PC-9 (cell line): Measurements from ENCODE around the gene RAB4B. TPM values are rescaled to one million over a fixed set of nuclear protein-coding genes. Genes with fewer than 3 reads are reported as not detected.

Experiments used
- BruUV-seq: library from RNA; stranded (reverse); fragments of 400-500 nt; replicated peaks from 2 replicates; lab custom pipeline; 2021; lab: Mats Ljungman, UMichigan
- CTCF ChIA-PET: fragments of 300-600 bp; sonication (Branson Sonifier 250); formaldehyde crosslinking; loops from one replicate; lab custom pipeline; 2022; ENCODE audit warnings: antibody characterized with exemption; lab: Charles Lee
- POLR2A ChIA-PET: fragments of 300-600 bp; sonication (Branson Sonifier 250); formaldehyde crosslinking; loops from one replicate; lab custom pipeline; 2022; ENCODE audit warnings: antibody characterized with exemption; ENCODE audit not compliant: unreplicated experiment; lab: Charles Lee
- DNase-seq, 2 experiments: peaks; one replicate each; pipeline versions ENCODE4 v3.0.0 to v3.0.0-alpha.2; 2015 to 2022; ENCODE audit warnings: mixed read lengths in 1 of 2
- H2AFZ ChIP-seq: fragments of 200-600 bp; sonication (generic); 2 replicates; pipeline ENCODE4 v1.8.1; 2017; ENCODE audit warnings: antibody characterized with exemption
- H3F3A ChIP-seq: fragments of 200-600 bp; sonication (generic); 2 replicates; pipeline ENCODE4 v1.8.1; 2017; ENCODE audit warnings: antibody characterized with exemption, mild to moderate bottlenecking, low read depth; ENCODE audit not compliant: insufficient read depth
- H3K27ac ChIP-seq: fragments of 200-600 bp; sonication (generic); 2 replicates; pipeline ENCODE4 v1.6.1; 2016; ENCODE audit warnings: mixed run types
- H3K27me3 ChIP-seq: fragments of 200-600 bp; sonication (generic); 2 replicates; pipeline ENCODE4 v1.6.1; 2016; ENCODE audit warnings: low read depth, mixed run types; ENCODE audit not compliant: insufficient read depth
- H3K36me3 ChIP-seq: fragments of 200-600 bp; sonication (generic); 2 replicates; pipeline ENCODE4 v1.6.1; 2016; ENCODE audit warnings: low read depth, mixed run types
- H3K4me1 ChIP-seq: fragments of 200-600 bp; sonication (generic); replicated peaks from 2 replicates; pipeline ENCODE4 v1.6.1; 2016; ENCODE audit warnings: mixed run types; ENCODE audit not compliant: insufficient read depth
- H3K4me2 ChIP-seq: fragments of 200-600 bp; sonication (generic); 2 replicates; pipeline ENCODE4 v1.6.1; 2017; ENCODE audit warnings: mixed run types
- H3K4me3 ChIP-seq: fragments of 200-600 bp; sonication (generic); 2 replicates; pipeline ENCODE4 v1.6.1; 2016; ENCODE audit warnings: mixed run types
- H3K79me2 ChIP-seq: fragments of 200-600 bp; sonication (generic); 2 replicates; pipeline ENCODE4 v1.6.1; 2017; ENCODE audit warnings: low read depth, mixed run types
- H3K9me2 ChIP-seq: fragments of 200-600 bp; sonication (generic); 2 replicates; pipeline ENCODE4 v1.8.1; 2017; ENCODE audit warnings: mild to moderate bottlenecking; ENCODE audit not compliant: insufficient read depth
- H3K9me3 ChIP-seq: fragments of 200-600 bp; sonication (generic); 2 replicates; pipeline ENCODE4 v1.8.1; 2016; ENCODE audit warnings: low read depth; ENCODE audit not compliant: insufficient read depth
- H4K20me1 ChIP-seq: fragments of 200-600 bp; sonication (generic); 2 replicates; pipeline ENCODE4 v1.8.1; 2017; ENCODE audit not compliant: insufficient read depth
- CTCF ChIP-seq: fragments of 200-600 bp; sonication (generic); conservative IDR thresholded peaks from 2 replicates; pipeline ENCODE4 v1.6.1; 2017; ENCODE audit warnings: mixed run types, antibody characterized with exemption, mild to moderate bottlenecking, moderate library complexity
- EZH2 ChIP-seq: fragments of 200-600 bp; sonication (generic); IDR thresholded peaks from 2 replicates; pipeline ENCODE4 v1.8.0; 2017; ENCODE audit warnings: antibody characterized with exemption, low read depth
- intact Hi-C: fragments of 100-400 bp; cut with micrococcal nuclease; formaldehyde crosslinking; loops from one replicate; pipeline ENCODE4 v1.10.0; 2022; ENCODE audit not compliant: unreplicated experiment
- total RNA-seq: library from RNA; stranded (reverse); gene quantifications from 2 replicates; pipeline ENCODE4 v1.2.3, GENCODE V29; 2021

Gene RAB4B
- total RNA-seq, 1 experiment from 2014 or later = 22.2 TPM

- no peak for DNase-seq
- no peaks in the 10 kb centered on the region; the same call in 1 of the 2 replicates for H4K20me1 ChIP-seq
- peaks cover 31% of the 10 kb centered on the region for H3F3A ChIP-seq
- intact Hi-C loops = no loop called here
- H3K9me3 ChIP-seq = no peaks in the 10 kb centered on the region
- H3K79me2 ChIP-seq = no peaks in the 10 kb centered on the region
- no peak overlapping the region for H2AFZ ChIP-seq
- no TSS peak for BruUV-seq
- peaks cover 9% of the 10 kb centered on the region; the same call in 1 of the 2 replicates for H3K36me3 ChIP-seq
- H3K4me2 ChIP-seq = no peak overlapping the region
- no peaks in the 10 kb centered on the region for H3K27me3 ChIP-seq
- CTCF ChIA-PET = no interaction called here
- no peak for TF ChIP-seq CTCF
- TF ChIP-seq EZH2 = no peak
- H3K4me3 ChIP-seq = no peak overlapping the region
- POLR2A ChIA-PET = no interaction called here
- H3K27ac ChIP-seq = no peak overlapping the region
- peaks cover 15% of the 10 kb centered on the region for H3K4me1 ChIP-seq
- H3K9me2 ChIP-seq = no peaks in the 10 kb centered on the region
Observed at GRCh38 chr19:40739030-40739839, 38.8 kb upstream of the RAB4B start.

DNA sequence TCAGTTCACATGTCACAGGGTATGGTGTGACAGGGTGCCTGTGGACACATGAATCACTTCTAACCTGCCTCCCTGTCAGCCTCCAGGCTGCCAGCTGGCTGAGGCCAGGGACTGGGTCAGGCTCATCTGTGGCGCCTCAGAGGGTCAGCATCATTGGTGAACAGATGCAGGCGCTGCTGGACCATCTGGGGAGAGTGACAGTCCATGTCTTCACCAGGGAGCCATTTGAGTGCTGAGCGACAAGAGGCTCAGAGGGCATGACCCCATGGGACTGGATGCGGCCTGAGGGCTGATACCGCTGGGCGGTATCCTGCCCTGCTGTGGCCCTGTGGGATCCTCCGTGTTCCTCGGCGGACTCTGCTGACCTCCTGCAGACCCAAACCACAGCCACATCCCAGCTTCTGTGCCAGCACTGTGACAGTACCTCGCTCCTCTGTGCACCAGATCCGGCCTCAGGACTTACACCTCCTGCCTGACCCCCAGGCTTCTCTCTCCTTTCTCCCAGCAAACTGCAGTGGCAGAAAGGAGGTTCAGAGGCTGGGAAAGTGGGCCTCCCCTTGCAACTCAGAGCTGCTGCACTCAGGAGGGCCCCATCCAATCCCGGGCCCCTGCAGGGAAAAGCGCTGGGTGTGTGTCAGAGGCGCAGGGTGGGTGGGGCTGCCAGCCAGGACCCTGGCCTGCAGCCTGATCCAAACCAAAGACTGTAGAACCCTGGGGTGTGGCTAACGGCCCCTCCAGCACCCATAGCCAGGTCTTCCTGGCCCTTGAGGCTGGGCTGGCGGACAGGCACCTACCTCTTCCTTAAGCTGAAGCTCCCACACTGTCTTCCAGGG is 38.0 kb upstream of the RAB4B start:
- TF ChIP-seq EZH2 (no peak), CTCF (no peak)
- no peak overlapping the region for H3K4me3 ChIP-seq
- H2AFZ ChIP-seq = no peak overlapping the region
- ChIA-PET CTCF (no interaction called here), POLR2A (no interaction called here)
- H3K4me2 ChIP-seq = no peak overlapping the region
- H3K9me2 ChIP-seq = no peaks in the 10 kb centered on the region
- H3F3A ChIP-seq = peaks cover 31% of the 10 kb centered on the region
- H3K4me1 ChIP-seq = peaks cover 15% of the 10 kb centered on the region
- H3K9me3 ChIP-seq = no peaks in the 10 kb centered on the region
- no peak for DNase-seq
- intact Hi-C loops = no loop called here
- H3K27me3 ChIP-seq = no peaks in the 10 kb centered on the region
- H3K79me2 ChIP-seq = no peaks in the 10 kb centered on the region
- no TSS peak for BruUV-seq
- peaks cover 9% of the 10 kb centered on the region; the same call in 1 of the 2 replicates for H3K36me3 ChIP-seq
- no peaks in the 10 kb centered on the region; the same call in 1 of the 2 replicates for H4K20me1 ChIP-seq
- no peak overlapping the region for H3K27ac ChIP-seq

GRCh38 chr19:40740747-40741146 is 37.3 kb upstream of the RAB4B start:
- ChIA-PET CTCF (no interaction called here), POLR2A (no interaction called here)
- no peak overlapping the region for H3K4me2 ChIP-seq
- peaks cover 9% of the 10 kb centered on the region; the same call in 1 of the 2 replicates for H3K36me3 ChIP-seq
- H3K4me1 ChIP-seq = peaks cover 14% of the 10 kb centered on the region
- H2AFZ ChIP-seq = no peak overlapping the region
- H3K27me3 ChIP-seq = no peaks in the 10 kb centered on the region
- DNase-seq = no peak
- TF ChIP-seq EZH2 = no peak
- TF ChIP-seq CTCF = no peak
- intact Hi-C loops = no loop called here
- H3K79me2 ChIP-seq = no peaks in the 10 kb centered on the region
- no peak overlapping the region for H3K27ac ChIP-seq
- no TSS peak for BruUV-seq
- H3K9me3 ChIP-seq = no peaks in the 10 kb centered on the region
- no peaks in the 10 kb centered on the region for H3K9me2 ChIP-seq
- H3K4me3 ChIP-seq = no peak overlapping the region
- H4K20me1 ChIP-seq = no peaks in the 10 kb centered on the region; the same call in 1 of the 2 replicates
- peaks cover 29% of the 10 kb centered on the region for H3F3A ChIP-seq
